ENCODE data around the gene HPDL.
A peak's percentile ranks its signal among the peaks of the same experiment; 100 is the strongest.
"Not testable (repeated sequence)": the region's sequence is repeated elsewhere in the genome, so short reads cannot be mapped to it uniquely, and the experiment has no call there.

Gene HPDL

GRCh38 chr1:45351508-45351907, 24.8 kb downstream of the HPDL start:
- no peak for DNase-seq
- ATAC-seq = no peak

- no peak for ATAC-seq
- no peak for DNase-seq
Observed at GRCh38 chr1:45353685-45354084, 27.0 kb downstream of the HPDL start.

- DNase-seq (no peak), ATAC-seq (no peak)
Observed at GRCh38 chr1:45354838-45355237, 28.1 kb downstream of the HPDL start.

- ATAC-seq = no peak
- no peak for DNase-seq
Observed at GRCh38 chr1:45355683-45356082, 29.0 kb downstream of the HPDL start.

GRCh38 chr1:45356186-45356585, 29.5 kb downstream of the HPDL start:
- no peak for ATAC-seq
- no peak for DNase-seq

- ATAC-seq (peak; percentile 55), DNase-seq (peak; percentile 59)
Observed at GRCh38 chr1:45359882-45360513, 33.3 kb downstream of the HPDL start.

GRCh38 chr1:45360981-45361380, 34.3 kb downstream of the HPDL start:
- DNase-seq, ATAC-seq: not testable (repeated sequence)

GRCh38 chr1:45364294-45364693, 37.6 kb downstream of the HPDL start:
- no peak for DNase-seq

GRCh38 chr1:45365051-45365450, 38.4 kb downstream of the HPDL start:
- ATAC-seq (no peak), DNase-seq (no peak)

More at GRCh38 chr1:45364294-45364693, 37.6 kb downstream of the HPDL start:
- ATAC-seq = no peak

- no peak for DNase-seq
- ATAC-seq = no peak
Observed at GRCh38 chr1:45370575-45370974, 43.9 kb downstream of the HPDL start.

- DNase-seq = no peak
- no peak for ATAC-seq
Observed at GRCh38 chr1:45373573-45373972, 46.9 kb downstream of the HPDL start.

- DNase-seq (no peak), ATAC-seq (no peak)
Observed at GRCh38 chr1:45375104-45376090, 48.7 kb downstream of the HPDL start.

- no peak for DNase-seq
- ATAC-seq = no peak
Observed at GRCh38 chr1:45378184-45378583, 51.5 kb downstream of the HPDL start.
